ENCODE data around the gene DKKL1.

Gene DKKL1

DNA sequence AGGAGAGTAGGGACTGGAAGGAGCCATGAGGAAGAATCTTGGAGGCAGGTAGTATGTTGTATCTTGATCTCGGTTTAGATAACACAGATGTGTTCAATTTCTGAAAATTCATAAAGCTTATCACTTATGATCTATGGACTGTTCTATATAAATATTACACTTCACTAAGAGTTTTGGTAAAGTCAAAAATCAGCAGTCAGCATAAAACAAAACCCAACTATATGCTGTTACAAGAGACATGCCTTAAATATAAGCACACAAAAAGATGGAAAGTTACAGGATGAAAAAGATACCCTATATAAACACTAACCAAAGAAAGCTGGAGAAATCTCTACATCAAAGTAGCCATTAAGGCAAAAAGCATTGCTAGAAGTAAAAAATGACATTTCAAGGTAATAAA is 19.9 kb downstream of the DKKL1 start:
- DNase-seq (ENCODE audit: low read depth), result no peak
- TF ChIP-seq, protein P1, sequence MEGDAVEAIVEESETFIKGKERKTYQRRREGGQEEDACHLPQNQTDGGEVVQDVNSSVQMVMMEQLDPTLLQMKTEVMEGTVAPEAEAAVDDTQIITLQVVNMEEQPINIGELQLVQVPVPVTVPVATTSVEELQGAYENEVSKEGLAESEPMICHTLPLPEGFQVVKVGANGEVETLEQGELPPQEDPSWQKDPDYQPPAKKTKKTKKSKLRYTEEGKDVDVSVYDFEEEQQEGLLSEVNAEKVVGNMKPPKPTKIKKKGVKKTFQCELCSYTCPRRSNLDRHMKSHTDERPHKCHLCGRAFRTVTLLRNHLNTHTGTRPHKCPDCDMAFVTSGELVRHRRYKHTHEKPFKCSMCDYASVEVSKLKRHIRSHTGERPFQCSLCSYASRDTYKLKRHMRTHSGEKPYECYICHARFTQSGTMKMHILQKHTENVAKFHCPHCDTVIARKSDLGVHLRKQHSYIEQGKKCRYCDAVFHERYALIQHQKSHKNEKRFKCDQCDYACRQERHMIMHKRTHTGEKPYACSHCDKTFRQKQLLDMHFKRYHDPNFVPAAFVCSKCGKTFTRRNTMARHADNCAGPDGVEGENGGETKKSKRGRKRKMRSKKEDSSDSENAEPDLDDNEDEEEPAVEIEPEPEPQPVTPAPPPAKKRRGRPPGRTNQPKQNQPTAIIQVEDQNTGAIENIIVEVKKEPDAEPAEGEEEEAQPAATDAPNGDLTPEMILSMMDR (conservative IDR thresholded peaks at IDR 0.05; ENCODE audit: low read depth, low read length), result no peak

DNA sequence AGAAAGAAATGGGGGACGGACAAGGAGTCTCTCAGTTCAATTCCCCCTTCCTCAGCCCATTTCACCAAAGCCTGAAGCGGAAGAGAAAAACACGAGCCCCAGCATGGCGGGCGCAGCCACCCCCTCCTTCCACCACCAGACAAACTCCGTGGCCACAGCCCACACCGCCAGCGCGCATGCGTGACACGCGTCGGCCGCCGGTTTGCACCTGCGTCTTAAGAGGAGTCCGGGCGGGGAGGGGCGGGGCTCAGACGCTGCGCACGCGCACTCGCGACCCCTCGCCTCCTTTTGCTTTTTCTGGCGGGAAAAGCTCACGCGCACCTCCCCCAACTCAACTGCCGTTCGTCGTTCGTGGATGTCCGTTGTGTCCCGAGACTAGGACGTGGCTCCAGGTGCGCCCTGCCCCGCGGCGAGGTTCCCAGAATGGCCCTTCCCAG is 24.3 kb downstream of the DKKL1 start, which contains the start of gene KASH5:
Gene KASH5 (plus strand): TSS at position 314 of the 437 bp plus-strand sequence. CDS start 2,635 bp downstream, outside the sequence.
- TF ChIP-seq, protein P1 (conservative IDR thresholded peaks at IDR 0.05; ENCODE audit: low read depth, low read length), result no peak
- no peak within 1 kb of the TSS for H3K4me3 ChIP-seq (ENCODE audit: low read length)
- no peak for DNase-seq (ENCODE audit: low read depth)

More for the DNA sequence above, 19.9 kb downstream of the DKKL1 start:
- no peak overlapping the region for H3K4me3 ChIP-seq (ENCODE audit: low read length)

GRCh38 chr19:49389406-49389805 is 25.7 kb downstream of the DKKL1 start:
- TF ChIP-seq, protein P1 (conservative IDR thresholded peaks at IDR 0.05; ENCODE audit: low read depth, low read length), result no peak
- no peak overlapping the region for H3K4me3 ChIP-seq (ENCODE audit: low read length)
- no peak for DNase-seq (ENCODE audit: low read depth)

DNA sequence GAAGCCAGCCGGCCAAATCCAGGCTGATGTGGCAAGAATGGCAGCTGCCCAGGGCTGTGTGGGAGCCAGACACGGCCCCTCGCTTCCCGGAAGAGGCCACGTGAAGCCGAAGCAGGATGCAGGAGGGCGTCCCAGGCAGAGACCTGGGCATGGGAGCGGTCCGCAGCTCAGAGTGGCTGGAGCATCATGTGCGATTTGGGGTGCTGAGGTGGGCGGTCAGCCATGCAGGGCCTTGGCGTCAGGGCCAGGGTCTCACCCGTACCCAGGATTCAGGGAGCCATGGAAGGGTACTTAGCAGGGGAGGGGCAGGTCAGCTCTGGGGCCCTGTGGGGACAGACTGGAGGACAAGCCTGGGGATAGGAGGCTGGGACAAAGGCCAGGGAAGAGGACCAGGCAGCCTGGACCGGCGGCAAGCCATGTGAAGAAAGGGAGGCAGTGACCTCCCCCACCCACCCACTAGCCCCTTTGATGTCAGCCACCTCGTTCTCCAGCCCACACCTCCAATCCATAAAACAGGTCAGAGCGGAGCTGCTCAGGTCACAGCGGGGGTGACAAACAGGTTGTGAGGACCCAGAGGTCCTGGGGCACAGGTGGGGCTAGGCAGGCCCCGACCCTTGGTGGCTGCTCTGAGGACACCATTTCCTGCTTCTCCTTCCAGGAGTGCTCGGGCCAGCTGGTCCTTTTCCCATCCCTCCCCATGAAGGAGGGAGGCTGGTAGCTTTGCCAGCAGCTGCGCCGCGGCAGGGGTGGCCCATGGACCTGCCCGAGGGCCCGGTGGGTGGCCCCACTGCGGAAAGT is 26.7 kb downstream of the DKKL1 start:
- TF ChIP-seq, protein P1 (conservative IDR thresholded peaks at IDR 0.05; ENCODE audit: low read depth, low read length), result no peak
- no peak for DNase-seq (ENCODE audit: low read depth)
- H3K4me3 ChIP-seq (ENCODE audit: low read length), result no peak overlapping the region

DNA sequence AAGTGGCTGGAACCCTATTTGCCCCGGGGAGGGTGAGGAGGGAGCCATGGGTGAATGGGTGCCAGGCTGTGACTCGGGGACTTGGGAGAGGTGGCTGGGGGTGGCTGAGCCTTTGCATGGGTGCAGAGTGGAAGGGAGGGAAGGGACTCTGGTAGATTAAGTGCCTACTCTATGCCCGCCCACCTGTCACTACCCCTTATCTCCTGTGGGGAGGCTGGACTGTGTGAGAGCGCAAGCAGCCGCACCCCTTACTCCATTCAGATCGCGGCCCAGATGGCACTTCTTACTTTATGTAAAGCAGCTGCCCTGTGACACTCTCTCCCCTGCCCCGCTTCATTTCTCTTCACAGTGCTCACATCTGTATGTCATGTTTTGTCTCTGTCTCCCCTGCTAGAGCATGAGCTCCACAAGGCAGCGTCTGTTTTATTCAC is 27.3 kb downstream of the DKKL1 start:
- DNase-seq (ENCODE audit: low read depth), result no peak
- H3K4me3 ChIP-seq (ENCODE audit: low read length), result no peak overlapping the region
- TF ChIP-seq, protein P1 (conservative IDR thresholded peaks at IDR 0.05; ENCODE audit: low read depth, low read length), result no peak

DNA sequence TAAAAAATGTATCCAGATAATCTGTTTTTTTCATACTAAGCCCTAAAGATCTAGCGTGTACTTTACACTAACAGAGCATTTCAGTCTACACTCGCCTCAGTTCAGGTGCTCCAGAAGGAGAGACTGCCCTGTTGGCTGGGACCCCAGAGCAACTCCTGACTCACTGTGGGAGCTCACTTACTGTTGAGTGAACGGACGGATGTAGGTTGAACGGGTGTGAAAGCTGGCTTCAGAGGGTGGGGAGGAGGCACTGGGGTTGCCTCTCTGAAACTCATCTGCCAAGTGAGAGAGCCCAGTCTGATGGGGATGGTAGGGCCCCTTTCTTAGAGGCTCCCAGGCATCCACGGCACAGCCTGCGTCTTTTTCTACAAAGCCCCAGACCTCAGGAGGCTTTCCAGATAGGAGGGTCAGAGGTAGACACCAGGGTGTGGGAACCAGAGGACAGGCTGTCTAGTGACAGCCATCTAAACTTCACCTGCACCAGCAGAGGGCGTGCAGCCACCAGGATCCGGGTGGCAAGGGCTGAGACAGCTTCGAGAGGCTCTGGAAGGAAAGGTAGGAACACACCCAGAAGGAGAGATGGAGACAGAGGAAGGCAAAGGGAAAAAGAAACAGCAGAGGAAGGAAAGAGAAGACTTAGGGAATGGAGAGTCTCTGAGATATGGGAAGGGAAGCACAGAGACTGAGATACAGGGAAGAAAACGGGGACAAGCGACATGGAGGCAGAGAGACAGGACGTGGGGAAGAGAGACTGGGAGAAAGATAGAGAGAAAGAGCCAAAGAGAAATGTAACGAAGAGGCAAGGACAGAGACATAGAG is 28.1 kb downstream of the DKKL1 start:
- no peak overlapping the region for H3K4me3 ChIP-seq (ENCODE audit: low read length)
- TF ChIP-seq, protein P1 (conservative IDR thresholded peaks at IDR 0.05; ENCODE audit: low read depth, low read length), result peak; percentile 87
- no peak for DNase-seq (ENCODE audit: low read depth)
